Lung (tissue), 12 donors: ENCODE results near the gene RABEP2. TPM values are rescaled to one million over a fixed set of nuclear protein-coding genes. Genes with fewer than 3 reads are reported as not detected.
"Not testable (repeated sequence)": the region's sequence is repeated elsewhere in the genome, so short reads cannot be mapped to it uniquely, and the experiment has no call there.

Experiments
- ATAC-seq: fragments of 200-7000 bp; cut with Tn5 transposase; one replicate; pipeline ENCODE4 v1.9.1; 2020; ENCODE audit warnings: moderate number of reproducible peaks; ENCODE audit not compliant: insufficient read depth, low FRiP score
- DNase-seq, 3 donors: peaks; one replicate each; pipeline ENCODE4 v3.0.0-alpha.2; 2013 to 2017
- H3K27ac ChIP-seq, 2 donors: one replicate each; pipeline ENCODE4 v1.5.1; 2013; ENCODE audit warnings: mild to moderate bottlenecking in 2 of 2, moderate library complexity in 2 of 2, control low read depth in 1 of 2, inconsistent platforms in 1 of 2, low read depth in 1 of 2, low read length in 1 of 2
- H3K27me3 ChIP-seq, 3 donors: one replicate each; pipeline ENCODE4 v1.5.1; 2013; ENCODE audit warnings: low read length in 2 of 3; ENCODE audit not compliant: control insufficient read depth in 3 of 3, insufficient read depth in 3 of 3
- H3K36me3 ChIP-seq, 4 donors: one replicate each; pipeline ENCODE4 v1.5.1; 2013; ENCODE audit warnings: low read length in 4 of 4, mild to moderate bottlenecking in 1 of 4, moderate library complexity in 1 of 4; ENCODE audit not compliant: control insufficient read depth in 4 of 4, insufficient read depth in 4 of 4
- H3K4me1 ChIP-seq, 5 donors: one replicate each; pipeline ENCODE4 v1.5.1; 2013; ENCODE audit warnings: low read length in 5 of 5, mild to moderate bottlenecking in 2 of 5, moderate library complexity in 1 of 5; ENCODE audit not compliant: control insufficient read depth in 5 of 5, insufficient read depth in 5 of 5
- H3K4me3 ChIP-seq: one replicate; pipeline ENCODE4 v1.5.1; 2013; ENCODE audit warnings: mild to moderate bottlenecking, control low read depth, moderate library complexity
- H3K9ac ChIP-seq, 2 donors: one replicate each; pipeline ENCODE4 v1.5.1; 2013; ENCODE audit warnings: low read length in 2 of 2, control low read depth in 1 of 2; ENCODE audit not compliant: insufficient read depth in 1 of 2
- H3K9me3 ChIP-seq, 4 donors: one replicate each; pipeline ENCODE4 v1.5.1; 2013; ENCODE audit warnings: low read length in 3 of 4, mild to moderate bottlenecking in 1 of 4, moderate library complexity in 1 of 4; ENCODE audit not compliant: control insufficient read depth in 4 of 4, insufficient read depth in 3 of 4
- WGBS, 2 donors: extraction: QIAGEN DNeasy Blood & Tissue Kit; methylation state at CpG; one replicate each; pipeline ENCODE4 v1.1.7; 2013; 5-methylcytosine and 5-hydroxymethylcytosine counted together
- polyA plus RNA-seq, 2 donors: library from polyadenylated mRNA; stranded (reverse); fragments of 200-250 nt; gene quantifications; one replicate each; pipeline ENCODE4 v1.2.1, GENCODE V29; 2013
- total RNA-seq, 2 donors: library from RNA; depleted of rRNA in 1 of 2; stranded (reverse); fragments of >200 nt in 1 of 2; gene quantifications; one replicate each; pipeline ENCODE4 v1.2.1, GENCODE V29; 2014 to 2021
- TF ChIP-seq, protein P1 (sequence below): IDR thresholded peaks from 2 replicates; pipeline ENCODE4 v1.5.1; 2012; ENCODE audit warnings: mild to moderate bottlenecking; ENCODE audit errors: control extremely low read depth, extremely low read depth
- donor health status: control.
- donor health status: control.
- donor health status: Bipolar disorder and iron deficiency.
- donor health status: healthy.
- donor health status: DM: yes; HTN: yes; CAD: no.

RABEP2 gene
- total and polyA plus RNA-seq, 4 donors: 20.0 to 34.9 (median 28.8) TPM

DNA sequence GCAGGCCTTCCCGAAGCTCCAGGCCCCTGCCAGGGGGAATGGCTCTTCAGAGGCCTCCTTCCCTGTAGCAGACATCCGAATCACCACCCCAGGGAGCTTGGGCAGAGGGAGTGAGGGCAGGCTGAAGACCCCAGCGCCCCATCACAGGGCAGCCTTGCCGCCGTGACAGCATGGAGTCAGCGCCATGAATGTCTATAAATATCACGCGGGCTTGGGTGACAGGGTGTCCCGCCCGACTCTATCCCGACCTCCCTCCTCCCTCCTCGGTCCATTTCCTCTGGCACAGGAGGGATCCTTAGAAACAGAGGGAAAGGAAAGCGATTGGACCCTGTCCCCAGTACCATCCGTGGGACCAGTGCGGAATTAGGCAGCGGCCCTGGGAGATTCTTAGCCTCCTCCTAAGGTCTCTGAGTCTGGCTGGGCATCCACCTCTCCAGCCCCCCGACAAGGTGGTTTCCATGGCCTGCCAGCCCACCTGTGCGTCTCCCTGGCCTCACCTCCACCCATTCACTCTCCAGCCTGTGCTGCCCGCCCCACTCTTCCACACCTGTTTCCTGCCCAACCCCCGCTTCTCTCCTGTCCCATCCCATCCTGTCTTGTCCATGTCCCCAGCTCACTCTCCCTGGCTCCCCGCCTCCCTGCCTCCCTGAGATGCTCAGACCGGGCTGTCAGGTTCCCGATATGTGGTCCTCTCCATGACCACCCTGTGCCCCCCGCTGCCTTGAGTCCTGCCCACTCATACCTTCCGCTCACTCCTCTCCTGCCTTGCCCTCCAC lies 41.6 kb downstream of the RABEP2 start:
- no peak overlapping the region for H3K27ac ChIP-seq
- H3K9ac ChIP-seq: no peak overlapping the region
- TF ChIP-seq, protein P1, sequence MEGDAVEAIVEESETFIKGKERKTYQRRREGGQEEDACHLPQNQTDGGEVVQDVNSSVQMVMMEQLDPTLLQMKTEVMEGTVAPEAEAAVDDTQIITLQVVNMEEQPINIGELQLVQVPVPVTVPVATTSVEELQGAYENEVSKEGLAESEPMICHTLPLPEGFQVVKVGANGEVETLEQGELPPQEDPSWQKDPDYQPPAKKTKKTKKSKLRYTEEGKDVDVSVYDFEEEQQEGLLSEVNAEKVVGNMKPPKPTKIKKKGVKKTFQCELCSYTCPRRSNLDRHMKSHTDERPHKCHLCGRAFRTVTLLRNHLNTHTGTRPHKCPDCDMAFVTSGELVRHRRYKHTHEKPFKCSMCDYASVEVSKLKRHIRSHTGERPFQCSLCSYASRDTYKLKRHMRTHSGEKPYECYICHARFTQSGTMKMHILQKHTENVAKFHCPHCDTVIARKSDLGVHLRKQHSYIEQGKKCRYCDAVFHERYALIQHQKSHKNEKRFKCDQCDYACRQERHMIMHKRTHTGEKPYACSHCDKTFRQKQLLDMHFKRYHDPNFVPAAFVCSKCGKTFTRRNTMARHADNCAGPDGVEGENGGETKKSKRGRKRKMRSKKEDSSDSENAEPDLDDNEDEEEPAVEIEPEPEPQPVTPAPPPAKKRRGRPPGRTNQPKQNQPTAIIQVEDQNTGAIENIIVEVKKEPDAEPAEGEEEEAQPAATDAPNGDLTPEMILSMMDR: no peak
- 60 to 85% methylated on average over 24 to 25 of the region's 25 CpGs for WGBS, 2 donors
- no peaks in the 10 kb centered on the region for H3K36me3 ChIP-seq
- H3K4me3 ChIP-seq: no peak overlapping the region
- no peak for DNase-seq
- H3K9me3 ChIP-seq: no peaks in the 10 kb centered on the region
- peaks cover 0 to 22% (median 6%) of the 10 kb centered on the region in 5 donors for H3K4me1 ChIP-seq
- H3K27me3 ChIP-seq: peaks cover 0 to 9% (median 0%) of the 10 kb centered on the region in 3 donors
- no peak for ATAC-seq

DNA sequence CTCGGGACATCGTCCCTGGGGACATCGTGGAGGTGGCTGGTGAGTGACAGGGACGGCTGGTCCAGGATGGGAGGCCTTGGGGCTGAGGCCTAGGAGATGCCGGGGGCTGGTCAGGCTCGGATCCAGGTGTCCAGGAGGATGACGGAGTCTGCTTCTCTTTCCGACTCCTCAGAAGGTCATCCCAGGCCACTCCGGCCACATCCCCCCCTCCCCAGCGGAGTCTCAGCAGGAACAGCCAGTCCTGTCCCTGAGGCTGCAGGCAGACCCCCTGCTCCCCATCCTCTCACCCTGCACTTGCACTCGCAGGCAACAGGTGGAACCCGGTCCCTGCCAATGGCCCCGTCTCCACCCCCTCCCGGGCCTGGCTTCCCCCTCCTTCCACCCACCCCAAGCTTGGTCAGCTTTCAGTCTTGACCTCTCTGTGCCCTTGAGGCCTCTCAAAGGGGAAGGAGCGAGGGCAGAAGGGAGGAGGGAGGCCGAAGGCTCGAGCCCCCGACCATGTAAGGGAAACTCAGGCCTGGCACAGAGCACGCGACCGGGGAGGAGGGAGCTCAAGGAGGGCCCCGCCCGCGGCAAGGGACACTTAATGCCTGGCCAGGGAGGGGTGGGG lies 42.4 kb downstream of the RABEP2 start:
- Histone ChIP-seq H3K4me1 (peaks cover 0 to 22% (median 6%) of the 10 kb centered on the region in 5 donors), H3K27ac (no peak overlapping the region), H3K9ac (no peak overlapping the region), H3K4me3 (no peak overlapping the region), H3K36me3 (no peaks in the 10 kb centered on the region), H3K27me3 (peaks cover 0 to 9% (median 0%) of the 10 kb centered on the region in 3 donors), H3K9me3 (no peaks in the 10 kb centered on the region)
- DNase-seq (peak in 1 of 3 donors; percentile 7), ATAC-seq (no peak)
- TF ChIP-seq, protein P1: no peak
- 49 to 60% methylated on average over 22 to 24 of the region's 24 CpGs for WGBS, 2 donors

DNA sequence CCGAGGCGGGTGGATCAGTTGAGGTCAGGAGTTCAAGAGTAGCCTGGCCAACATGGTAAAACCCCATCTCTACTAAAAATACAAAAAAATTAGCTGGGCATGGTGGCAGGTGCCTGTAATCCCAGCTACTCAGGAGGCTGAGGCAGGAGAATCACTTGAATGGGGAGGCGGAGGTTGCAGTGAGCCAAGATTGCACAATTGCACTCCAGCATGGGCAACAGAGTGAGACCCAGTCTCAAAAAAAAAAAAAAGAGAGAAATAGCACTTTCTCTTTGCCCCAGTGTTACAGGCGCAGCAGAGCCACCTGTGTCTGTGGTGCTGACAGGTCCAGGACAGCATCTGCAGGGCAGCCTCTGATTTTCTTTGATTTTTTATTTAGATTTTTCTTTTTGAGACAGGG lies 43.5 kb downstream of the RABEP2 start:
- H3K9me3 ChIP-seq, ATAC-seq, H3K27ac ChIP-seq, H3K4me3 ChIP-seq, H3K9ac ChIP-seq, DNase-seq, H3K36me3 ChIP-seq, H3K27me3 ChIP-seq: not testable (repeated sequence)
- WGBS, 2 donors: 74 to 87% methylated on average over 4 of the region's 4 CpGs
- H3K4me1 ChIP-seq: peaks cover 0 to 22% (median 6%) of the 10 kb centered on the region in 5 donors

DNA sequence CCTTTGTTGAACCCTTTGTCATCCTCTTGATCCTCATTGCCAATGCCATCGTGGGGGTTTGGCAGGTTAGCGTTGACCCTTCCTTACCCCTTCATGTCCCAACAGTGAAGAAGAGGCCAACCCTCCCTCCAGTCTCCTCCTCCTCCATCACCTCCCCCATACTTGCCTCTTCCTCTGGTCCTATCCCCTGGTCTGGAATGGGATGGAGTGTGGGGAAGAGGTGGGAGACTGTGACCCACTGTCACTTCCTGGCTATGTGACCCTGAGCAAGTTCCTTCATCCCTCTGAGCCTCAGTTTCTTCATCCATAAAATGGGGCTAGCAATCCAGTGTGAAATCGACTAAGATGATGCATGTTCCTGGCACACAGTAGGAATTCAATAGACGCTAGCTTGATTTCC lies 44.1 kb downstream of the RABEP2 start:
- peaks cover 0 to 9% (median 0%) of the 10 kb centered on the region in 3 donors for H3K27me3 ChIP-seq
- TF ChIP-seq, protein P1: no peak
- 81 to 83% methylated on average over 4 of the region's 4 CpGs for WGBS, 2 donors
- H3K9me3 ChIP-seq: no peaks in the 10 kb centered on the region
- H3K27ac ChIP-seq: no peak overlapping the region
- no peak overlapping the region for H3K9ac ChIP-seq
- H3K36me3 ChIP-seq: no peaks in the 10 kb centered on the region
- no peak for DNase-seq
- H3K4me3 ChIP-seq: no peak overlapping the region
- peaks cover 0 to 22% (median 6%) of the 10 kb centered on the region in 5 donors for H3K4me1 ChIP-seq
- no peak for ATAC-seq
